Measurements from ENCODE around the gene SSH3. TPM values are rescaled to one million over a fixed set of nuclear protein-coding genes. Genes with fewer than 3 reads are reported as not detected.

SSH3 gene
- total RNA-seq, 4 donors from 2014 or later = 28.2 to 51.5 (median 44.0) TPM

DNA sequence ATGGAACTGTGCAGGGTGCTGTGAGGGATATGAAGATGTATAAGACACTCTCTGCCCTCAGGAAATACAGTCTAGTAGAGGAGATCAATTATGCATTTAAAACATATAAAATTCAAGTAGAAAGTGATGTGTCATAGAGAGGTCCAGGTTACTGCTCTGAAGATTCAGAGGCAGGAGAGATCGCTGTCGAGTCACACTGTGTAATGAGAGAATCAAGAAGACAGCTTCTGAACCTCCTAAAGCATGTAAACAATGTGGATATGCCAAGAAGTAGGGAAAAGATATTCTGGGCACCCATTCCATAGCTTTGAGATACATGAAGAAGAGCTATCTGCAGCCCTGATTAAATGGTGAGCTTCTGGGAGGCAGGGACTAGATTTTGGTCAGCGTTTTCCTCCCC is 16.7 kb downstream of the SSH3 start:
- H3K27me3 ChIP-seq = no peaks in the 10 kb centered on the region
- WGBS = 69% methylated on average over 3 of the region's 3 CpGs
- no peak for TF ChIP-seq EP300 (IDR thresholded peaks at IDR 0.05)
- DNase-seq (ENCODE audit: extremely low spot score) = no peak
- peaks cover 17 to 38% (median 32%) of the 10 kb centered on the region in 4 donors for H3K4me1 ChIP-seq
- H3K36me3 ChIP-seq = peaks cover 0 to 18% (median 4%) of the 10 kb centered on the region in 4 donors
- no peaks in the 10 kb centered on the region for H3K9me3 ChIP-seq
- H3K4me3 ChIP-seq = no peak overlapping the region
- no peak overlapping the region for H3K27ac ChIP-seq (replicated peaks in 1 of 4)
- intact Hi-C loops (cut with DNase I) = no loop called here

DNA sequence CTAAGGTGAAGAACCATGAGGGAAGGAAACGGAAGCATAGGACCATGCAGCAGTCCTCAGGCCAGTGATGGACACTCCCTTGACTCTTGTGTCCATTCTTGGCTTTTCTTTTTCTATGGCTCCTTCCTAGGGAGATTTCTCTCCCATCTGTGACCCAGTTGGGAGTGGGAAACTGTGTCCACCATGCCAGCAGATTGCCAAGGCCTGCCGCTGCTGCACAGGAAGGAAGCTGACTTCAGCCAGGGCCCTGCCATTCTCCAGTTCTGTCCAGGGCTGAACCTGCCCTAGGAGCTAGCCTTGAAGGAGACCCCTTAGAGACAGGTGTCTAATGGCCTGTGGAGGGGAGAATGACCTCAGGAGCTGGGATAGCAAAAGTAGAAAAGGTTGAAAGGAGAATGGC is 17.4 kb downstream of the SSH3 start:
- peaks cover 0 to 18% (median 4%) of the 10 kb centered on the region in 4 donors for H3K36me3 ChIP-seq
- intact Hi-C loops (cut with DNase I) = no loop called here
- H3K4me1 ChIP-seq = peaks cover 17 to 38% (median 32%) of the 10 kb centered on the region in 4 donors
- no peaks in the 10 kb centered on the region for H3K27me3 ChIP-seq
- WGBS = 100% methylated on average over 2 of the region's 2 CpGs
- H3K27ac ChIP-seq (replicated peaks in 1 of 4) = no peak overlapping the region
- no peaks in the 10 kb centered on the region for H3K9me3 ChIP-seq
- TF ChIP-seq EP300 (IDR thresholded peaks at IDR 0.05) (no peak), POLR2AphosphoS5 (IDR thresholded peaks at IDR 0.05) (no peak), POLR2A (IDR thresholded peaks at IDR 0.05; ENCODE audit: low read depth) (no peak), CTCF (IDR thresholded peaks at IDR 0.05) (no peak)
- DNase-seq (ENCODE audit: extremely low spot score) = no peak
- H3K4me3 ChIP-seq = no peak overlapping the region

GRCh38 chr11:67321313-67321871 is 18.1 kb downstream of the SSH3 start:
- H3K4me1 ChIP-seq = peaks cover 16 to 37% (median 31%) of the 10 kb centered on the region in 4 donors
- H3K9me3 ChIP-seq = no peaks in the 10 kb centered on the region
- 85% methylated on average over 6 of the region's 6 CpGs for WGBS
- H3K27ac ChIP-seq (replicated peaks in 1 of 4) = no peak overlapping the region
- TF ChIP-seq POLR2A (IDR thresholded peaks at IDR 0.05; ENCODE audit: low read depth) (no peak), CTCF (IDR thresholded peaks at IDR 0.05) (no peak), EP300 (IDR thresholded peaks at IDR 0.05) (no peak), POLR2AphosphoS5 (IDR thresholded peaks at IDR 0.05) (no peak)
- no peaks in the 10 kb centered on the region for H3K27me3 ChIP-seq
- no peak overlapping the region for H3K4me3 ChIP-seq
- intact Hi-C loops (cut with DNase I) = no loop called here
- peaks cover 0 to 18% (median 4%) of the 10 kb centered on the region in 4 donors for H3K36me3 ChIP-seq
- DNase-seq (ENCODE audit: extremely low spot score) = no peak

GRCh38 chr11:67322049-67322448 is 18.7 kb downstream of the SSH3 start:
- H3K9me3 ChIP-seq = no peaks in the 10 kb centered on the region
- no peak for TF ChIP-seq POLR2AphosphoS5 (IDR thresholded peaks at IDR 0.05)
- TF ChIP-seq POLR2A (IDR thresholded peaks at IDR 0.05; ENCODE audit: low read depth) = no peak
- no peak for TF ChIP-seq CTCF (IDR thresholded peaks at IDR 0.05)
- TF ChIP-seq EP300 (IDR thresholded peaks at IDR 0.05) = no peak
- H3K4me3 ChIP-seq = no peak overlapping the region
- no peaks in the 10 kb centered on the region for H3K27me3 ChIP-seq
- peaks cover 0 to 18% (median 4%) of the 10 kb centered on the region in 4 donors for H3K36me3 ChIP-seq
- DNase-seq (ENCODE audit: extremely low spot score) = no peak
- 96% methylated on average over 3 of the region's 3 CpGs for WGBS
- no peak overlapping the region for H3K27ac ChIP-seq (replicated peaks in 1 of 4)
- peaks cover 11 to 31% (median 27%) of the 10 kb centered on the region in 4 donors for H3K4me1 ChIP-seq
- intact Hi-C loops (cut with DNase I) = no loop called here

GRCh38 chr11:67323526-67323925 is 20.2 kb downstream of the SSH3 start:
- Histone ChIP-seq H3K4me3 (no peak overlapping the region), H3K9me3 (no peaks in the 10 kb centered on the region), H3K27me3 (no peaks in the 10 kb centered on the region), H3K27ac (replicated peaks in 1 of 4) (no peak overlapping the region), H3K4me1 (peaks cover 6 to 23% (median 22%) of the 10 kb centered on the region in 4 donors), H3K36me3 (peaks cover 0 to 19% (median 4%) of the 10 kb centered on the region in 4 donors)
- WGBS = 92% methylated on average over 6 of the region's 7 CpGs
- TF ChIP-seq POLR2AphosphoS5 (IDR thresholded peaks at IDR 0.05) (no peak), POLR2A (IDR thresholded peaks at IDR 0.05; ENCODE audit: low read depth) (no peak), CTCF (IDR thresholded peaks at IDR 0.05) (no peak)
- intact Hi-C loops (cut with DNase I) = no loop called here
- no peak for DNase-seq (ENCODE audit: extremely low spot score)
